Stimulated activated CD4-positive, alpha-beta T cell treated with anti-CD3 and anti-CD28 coated beads, Interleukin-12 subunit alpha, Interleukin-12 subunit beta, amount 100 ng/mL, for 24 hours (primary cell): ENCODE data around the gene GRM5.
"Not testable (repeated sequence)": the region's sequence is repeated elsewhere in the genome, so short reads cannot be mapped to it uniquely, and the experiment has no call there.

ENCODE experiments used
- DNase-seq, 2 experiments: peaks; one replicate each; pipeline ENCODE4 v3.0.0-alpha.2; 2020; ENCODE audit warnings: low read depth in 2 of 2

GRM5 gene

DNA sequence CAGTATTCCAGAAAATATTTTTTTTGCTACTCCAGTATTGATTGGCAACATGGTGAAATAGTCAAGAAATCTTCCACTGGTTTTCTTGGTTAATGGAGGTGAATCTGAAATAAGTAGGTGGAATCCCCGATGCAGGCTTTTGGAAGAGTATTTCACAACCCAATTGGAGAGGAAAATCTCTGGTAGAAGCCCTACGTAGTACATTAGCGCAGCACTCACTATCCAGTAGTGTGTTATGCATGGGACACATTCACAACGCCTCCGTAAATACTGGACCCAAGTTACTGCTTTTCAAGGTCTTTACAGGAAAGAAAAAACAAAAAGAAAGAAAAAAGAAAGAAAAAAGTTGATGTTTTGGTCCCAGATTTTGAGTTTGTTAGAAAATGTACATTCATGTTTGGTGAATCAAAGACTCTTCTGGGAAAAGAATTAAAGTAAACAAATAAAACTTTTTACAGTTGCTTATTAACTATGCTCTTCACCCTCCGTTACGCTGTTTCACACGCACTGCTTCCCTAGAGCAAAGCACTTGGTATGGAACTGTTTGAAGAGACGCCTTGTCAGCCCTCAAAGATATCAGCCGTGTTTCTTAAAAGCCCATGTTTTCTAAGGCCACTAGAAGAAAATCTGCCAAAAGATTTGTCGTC, 557.9 kb downstream of the GRM5 start:
- DNase-seq, result no peak

GRCh38 chr11:88501541-88501940, 564.2 kb downstream of the GRM5 start:
- DNase-seq, result no peak

- no peak for DNase-seq
These were observed 569.9 kb downstream of the GRM5 start for GRCh38 chr11:88495836-88496235.

- no peak for DNase-seq
These were observed 570.9 kb downstream of the GRM5 start for GRCh38 chr11:88494848-88495247.

- DNase-seq, result no peak
These were observed 574.1 kb downstream of the GRM5 start for GRCh38 chr11:88491674-88492073.

GRCh38 chr11:88489030-88489429, 576.8 kb downstream of the GRM5 start:
- DNase-seq, result no peak

DNA sequence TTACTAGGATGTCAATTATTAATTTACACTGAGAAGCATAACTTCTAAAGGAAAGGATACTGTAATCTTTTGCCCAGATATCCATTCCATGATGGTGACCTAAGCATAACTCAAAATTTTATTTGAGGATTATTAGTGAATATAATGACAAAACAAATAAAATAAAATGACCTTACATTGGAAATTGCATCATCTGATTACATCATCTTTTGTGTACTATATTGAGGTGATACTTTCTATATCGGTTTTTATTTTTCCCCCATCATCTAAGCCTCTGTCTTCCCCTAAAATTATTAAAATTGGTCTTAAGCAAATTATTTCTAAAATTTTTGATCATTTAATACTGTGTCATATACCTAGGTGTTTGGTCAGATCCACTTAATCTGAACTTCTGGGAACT, 578.1 kb downstream of the GRM5 start:
- DNase-seq, result no peak

DNA sequence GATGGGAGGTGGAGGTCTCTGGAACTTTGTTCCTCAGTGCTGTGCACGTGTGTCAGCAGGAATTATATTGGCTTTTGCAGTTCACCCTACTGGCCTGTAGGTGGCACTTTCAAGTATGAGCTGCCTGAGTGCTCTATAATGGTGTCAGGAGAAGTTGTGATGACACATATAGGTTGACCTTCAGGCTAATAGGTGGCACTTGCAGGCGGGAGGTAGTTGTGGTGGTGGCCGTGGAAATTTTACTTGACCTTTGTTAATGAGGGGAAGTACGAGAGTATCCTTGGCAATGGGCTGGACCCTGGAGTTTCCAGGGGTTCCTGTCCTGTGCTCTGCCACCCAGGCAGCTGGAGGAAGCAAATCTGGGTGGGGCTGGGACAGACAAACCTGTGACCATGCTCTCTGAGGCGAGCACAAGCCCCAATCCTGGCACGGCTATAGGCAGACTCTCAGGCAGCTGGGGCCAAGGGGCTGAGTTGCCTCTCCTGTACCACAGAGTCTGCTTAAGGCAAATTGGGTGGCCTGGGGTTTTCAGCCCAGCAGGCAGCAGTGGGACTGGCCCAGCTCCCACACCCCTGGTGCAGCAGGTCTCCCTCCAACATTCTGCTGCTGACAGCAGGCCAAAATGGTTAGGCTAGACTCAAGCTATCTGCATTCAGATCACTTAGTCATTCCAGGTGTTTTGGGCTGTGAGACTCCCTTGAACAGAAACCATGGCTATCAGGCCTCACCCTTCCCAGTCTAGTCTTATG, 580.7 kb downstream of the GRM5 start:
- peak in 1 of 2 experiments; percentile 28 for DNase-seq

GRCh38 chr11:88482871-88483301, 582.9 kb downstream of the GRM5 start:
- DNase-seq, result no peak

DNA sequence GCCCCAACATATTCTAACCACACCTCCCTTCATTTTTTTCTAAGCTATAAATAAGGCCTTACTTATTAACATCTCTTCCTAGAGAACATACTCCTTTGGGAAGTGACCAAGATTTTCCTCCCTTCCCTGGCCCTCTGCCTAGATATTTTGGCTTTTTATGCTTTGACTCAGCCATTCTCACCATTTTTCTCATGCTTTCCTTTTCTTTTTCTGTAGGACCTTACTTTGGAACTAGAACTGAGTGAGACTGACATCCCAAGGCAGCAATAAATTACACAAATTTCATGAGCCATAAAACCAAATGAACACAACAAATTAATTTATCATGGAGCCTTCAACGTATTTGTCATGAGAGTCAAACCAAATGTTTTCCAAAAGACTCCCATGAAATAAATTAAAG, 585.6 kb downstream of the GRM5 start:
- DNase-seq, result no peak

GRCh38 chr11:88478136-88478815, 587.5 kb downstream of the GRM5 start:
- no peak for DNase-seq

GRCh38 chr11:88475991-88476418, 589.8 kb downstream of the GRM5 start:
- DNase-seq, result no peak

- no peak for DNase-seq
These were observed 591.1 kb downstream of the GRM5 start for GRCh38 chr11:88474655-88475054.

DNA sequence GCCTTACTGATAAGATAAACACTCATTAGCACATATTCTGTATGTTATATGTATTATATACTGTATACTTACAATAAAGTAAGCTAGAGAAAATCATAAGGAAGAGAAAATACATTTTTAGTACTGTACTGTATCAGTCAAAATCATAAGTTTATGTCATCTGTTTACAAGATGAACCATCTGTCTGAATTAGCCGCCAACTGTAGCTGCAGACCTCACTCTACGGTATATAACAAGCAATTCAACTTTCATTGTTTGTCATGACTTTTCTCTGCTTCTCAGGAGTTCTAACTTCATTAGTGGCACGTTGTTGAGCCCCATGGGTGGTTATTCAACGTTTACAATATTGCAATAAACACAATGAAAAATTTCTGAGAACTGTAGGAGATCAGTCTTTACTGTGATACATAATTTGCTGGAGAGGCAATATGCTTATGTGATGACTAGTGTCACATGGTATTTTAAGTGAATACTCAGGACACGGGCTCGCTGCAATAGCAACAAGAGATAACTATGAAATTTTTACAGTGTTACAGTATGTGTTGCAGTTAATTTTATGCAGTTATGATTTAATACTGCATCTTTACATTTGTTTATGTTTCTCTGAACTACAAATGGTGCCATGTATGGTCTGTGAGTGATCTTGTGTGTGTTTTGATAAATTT, 596.1 kb downstream of the GRM5 start:
- no peak for DNase-seq

DNA sequence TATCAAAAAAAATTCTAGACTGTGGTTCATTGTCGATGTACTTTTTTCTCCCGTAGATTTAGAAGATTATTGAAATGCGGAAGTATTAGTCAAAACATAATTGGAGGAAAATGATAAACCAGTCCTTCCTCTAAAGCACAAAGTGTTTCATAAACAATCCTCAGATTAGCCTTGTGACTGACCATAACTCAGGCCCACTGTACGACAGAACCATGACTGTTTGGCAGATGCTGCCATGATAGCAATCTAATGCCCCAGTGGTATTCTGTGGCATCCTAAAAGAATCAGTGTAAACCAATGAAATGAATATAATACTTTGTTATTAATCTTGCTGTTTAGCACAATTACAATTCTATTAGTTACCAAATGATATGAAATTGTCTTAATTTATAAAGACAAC, 601.3 kb downstream of the GRM5 start:
- DNase-seq, result no peak

- DNase-seq, result not testable (repeated sequence)
These were observed 602.5 kb downstream of the GRM5 start for GRCh38 chr11:88463301-88463700.

DNA sequence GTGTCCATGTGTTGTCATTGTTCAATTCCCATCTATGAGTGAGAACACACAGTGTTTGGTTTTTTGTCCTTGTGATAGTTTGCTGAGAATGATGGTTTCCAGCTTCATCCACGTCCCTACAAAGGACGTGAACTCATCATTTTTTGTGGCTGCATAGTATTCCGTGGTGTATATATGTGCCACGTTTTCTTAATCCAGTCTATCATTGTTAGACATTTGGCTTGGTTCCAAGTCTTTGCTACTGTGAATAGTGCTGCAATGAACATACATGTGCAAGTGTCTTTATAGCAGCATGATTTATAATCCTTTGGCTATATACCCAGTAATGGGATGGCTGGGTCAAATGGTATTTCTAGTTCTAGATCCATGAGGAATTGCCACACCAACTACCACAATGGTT, 607.7 kb downstream of the GRM5 start:
- DNase-seq, result not testable (repeated sequence)

DNA sequence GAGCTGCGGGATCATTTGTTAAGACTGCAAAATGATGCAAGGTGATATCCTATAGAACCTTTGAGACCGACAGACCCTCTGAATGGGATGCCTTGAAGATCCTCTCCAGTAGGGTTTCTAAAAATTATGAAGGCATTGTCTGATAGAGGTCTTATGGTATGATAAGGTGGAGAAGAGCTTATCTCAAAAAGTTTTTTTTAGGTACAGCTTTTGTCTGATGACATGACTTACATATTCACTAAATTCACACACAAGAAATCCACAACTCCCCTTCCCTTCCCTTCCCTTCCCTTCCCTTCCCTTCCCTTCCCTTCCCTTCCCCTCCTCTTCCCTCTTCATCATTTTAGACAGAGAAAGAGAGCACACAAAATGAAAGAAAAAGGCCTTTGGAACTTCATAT, 609.8 kb downstream of the GRM5 start:
- DNase-seq, result no peak

DNA sequence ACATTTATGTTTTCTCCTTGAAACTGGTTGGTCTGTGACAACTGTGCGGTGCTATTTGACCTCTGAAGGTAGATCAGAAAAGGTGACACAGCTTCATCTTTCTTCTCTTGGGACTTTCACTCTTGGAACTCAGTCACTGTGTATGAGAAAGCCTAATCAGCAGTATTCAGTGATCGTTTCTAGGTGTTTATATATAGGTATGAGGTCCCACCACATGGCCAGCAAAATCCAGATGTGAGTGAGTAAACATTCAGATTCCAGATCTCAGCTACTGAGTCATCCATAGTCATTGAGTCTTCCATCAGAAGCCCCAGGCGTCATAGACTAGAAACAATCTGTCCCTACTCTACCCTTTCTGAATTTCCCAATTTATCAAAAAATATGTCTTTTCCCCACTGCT, 610.9 kb downstream of the GRM5 start:
- DNase-seq, result no peak
